NCI-H460 (cell line): Measurements from ENCODE around the gene CLDN20. TPM values are rescaled to one million over a fixed set of nuclear protein-coding genes. Genes with fewer than 3 reads are reported as not detected.
"Not testable (repeated sequence)": the region's sequence is repeated elsewhere in the genome, so short reads cannot be mapped to it uniquely, and the experiment has no call there.

Experiments used
- DNase-seq: peaks from one replicate; pipeline ENCODE4 v3.0.0-alpha.2; 2016; ENCODE audit warnings: low read depth; ENCODE audit errors: extremely low read depth
- total RNA-seq: library from RNA; depleted of rRNA; stranded (reverse); fragments of >200 nt; shearing (Covaris generic); gene quantifications from 2 replicates; pipeline ENCODE4 v1.2.3, GENCODE V29; 2014; rRNA removed

The CLDN20 gene
- total RNA-seq, 1 experiment from 2014 or later = not detected

- DNase-seq = no peak
Measured at GRCh38 chr6:155309150-155309549, 45.3 kb downstream of the CLDN20 start.

GRCh38 chr6:155310596-155310995 is 46.8 kb downstream of the CLDN20 start:
- no peak for DNase-seq

DNA sequence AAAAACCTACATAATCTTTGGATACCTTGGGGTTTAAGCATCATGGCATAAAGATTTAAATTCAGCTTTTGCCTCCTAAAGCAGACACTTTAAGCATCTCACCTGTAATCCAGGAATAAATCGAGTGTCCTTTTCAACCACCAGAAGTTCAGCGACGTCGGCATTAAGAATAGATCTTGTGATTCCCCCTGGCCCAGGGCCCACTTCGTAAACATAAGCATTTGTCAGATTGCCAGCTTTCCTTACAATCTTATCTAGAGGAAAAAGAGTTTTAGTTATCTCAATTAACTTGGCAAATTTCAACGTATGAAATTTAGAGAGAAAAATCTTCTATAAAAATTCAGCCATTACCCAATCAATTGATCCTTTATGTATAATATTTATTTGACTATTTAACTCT is 47.3 kb downstream of the CLDN20 start:
- no peak for DNase-seq

- DNase-seq = no peak
Measured at GRCh38 chr6:155311583-155311982, 47.8 kb downstream of the CLDN20 start.

DNA sequence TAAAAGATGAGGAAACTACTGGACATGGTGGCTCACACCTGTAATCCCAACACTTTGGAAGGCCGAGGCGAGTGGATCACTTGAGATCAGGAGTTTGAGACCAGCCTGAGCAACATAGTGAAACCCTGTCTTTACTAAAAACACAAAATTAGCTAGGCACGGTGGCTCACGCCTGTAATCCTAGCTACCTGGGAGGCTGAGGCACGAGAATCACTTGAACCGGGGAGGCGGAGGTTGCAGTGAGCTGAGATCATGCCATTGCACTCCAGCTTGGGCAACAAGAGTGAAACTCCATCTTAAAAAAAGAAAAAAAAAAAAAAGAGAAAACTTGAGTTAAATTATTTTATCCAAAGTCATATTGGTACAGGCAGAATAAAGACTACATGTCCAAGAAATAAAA is 49.1 kb downstream of the CLDN20 start:
- DNase-seq = not testable (repeated sequence)

GRCh38 chr6:155313602-155314091 is 49.8 kb downstream of the CLDN20 start:
- DNase-seq = no peak

DNA sequence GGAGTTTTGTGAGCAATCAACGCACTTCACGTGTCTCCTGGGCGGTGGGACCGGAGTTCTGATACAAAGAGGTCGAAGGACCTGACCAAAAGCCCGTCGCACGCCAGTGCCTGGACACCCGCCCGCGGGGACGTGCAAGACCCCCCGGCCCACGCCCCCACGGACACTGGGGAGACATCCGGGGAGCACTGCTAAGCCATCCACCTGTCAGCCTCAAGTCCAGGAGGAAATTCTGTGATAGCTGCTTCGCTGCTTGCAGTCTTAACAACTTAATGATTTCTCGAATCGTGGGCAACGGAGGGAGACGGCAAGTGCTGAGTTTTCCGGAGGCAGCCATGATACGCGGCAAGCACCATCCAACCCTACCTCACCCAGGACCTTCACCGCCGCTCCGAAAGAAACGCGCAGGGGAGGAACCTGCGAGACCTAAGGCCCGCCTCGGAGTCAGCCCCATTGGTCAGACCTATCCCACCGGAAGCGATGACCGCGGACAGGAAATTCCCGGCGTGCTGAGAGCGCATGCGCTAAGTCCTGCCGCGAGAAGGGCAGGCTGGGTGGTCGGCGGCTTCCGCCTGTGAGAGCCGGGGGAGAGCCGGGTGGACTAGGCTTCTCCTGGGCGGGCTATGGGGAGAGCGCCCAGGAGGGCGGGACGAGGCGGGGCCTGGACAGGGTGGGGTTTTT is 50.4 kb downstream of the CLDN20 start, which contains the start of gene TFB1M:
Gene TFB1M (minus strand): TSS at position 393 of the 681 bp plus-strand sequence. CDS start 56 bp downstream, at position 337.
- peak; percentile 95 for DNase-seq

GRCh38 chr6:155314773-155315515 is 51.1 kb downstream of the CLDN20 start:
- peak; percentile 68 for DNase-seq

DNA sequence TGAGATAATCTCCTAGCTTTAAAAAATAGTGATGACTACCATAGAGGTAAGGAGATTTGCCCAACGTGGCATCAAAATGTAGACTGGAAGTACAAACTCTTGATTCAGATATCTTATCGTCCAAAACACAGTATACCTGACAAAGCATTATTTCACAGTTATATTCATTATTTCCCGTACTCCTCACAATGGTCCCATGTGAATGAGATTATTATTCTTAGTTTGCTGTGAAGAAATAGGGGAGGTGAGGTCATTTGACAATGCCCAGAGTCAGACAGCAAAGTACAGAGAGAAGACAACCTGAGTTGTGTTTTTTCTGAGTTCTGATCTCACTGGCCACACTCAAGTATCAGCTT is 51.7 kb downstream of the CLDN20 start:
- no peak for DNase-seq

DNA sequence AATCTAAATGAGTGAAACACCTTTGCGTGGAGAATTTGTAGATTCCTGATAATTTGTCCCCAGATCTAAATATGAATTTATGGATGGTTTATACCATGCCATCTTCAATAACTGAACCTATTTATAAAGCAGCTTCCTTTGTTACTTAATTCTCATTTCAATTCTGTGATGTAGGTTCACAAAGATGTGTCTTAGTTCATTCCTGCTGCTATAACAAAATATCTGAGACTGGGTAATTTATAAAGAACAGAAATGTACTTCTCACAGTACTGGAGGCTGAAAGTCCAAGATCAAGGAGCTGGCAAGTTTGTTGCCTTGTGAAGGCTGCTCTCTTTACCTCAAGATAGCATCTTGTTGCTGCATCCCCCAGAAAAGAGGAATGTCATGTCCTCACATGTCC is 52.6 kb downstream of the CLDN20 start:
- no peak for DNase-seq

DNA sequence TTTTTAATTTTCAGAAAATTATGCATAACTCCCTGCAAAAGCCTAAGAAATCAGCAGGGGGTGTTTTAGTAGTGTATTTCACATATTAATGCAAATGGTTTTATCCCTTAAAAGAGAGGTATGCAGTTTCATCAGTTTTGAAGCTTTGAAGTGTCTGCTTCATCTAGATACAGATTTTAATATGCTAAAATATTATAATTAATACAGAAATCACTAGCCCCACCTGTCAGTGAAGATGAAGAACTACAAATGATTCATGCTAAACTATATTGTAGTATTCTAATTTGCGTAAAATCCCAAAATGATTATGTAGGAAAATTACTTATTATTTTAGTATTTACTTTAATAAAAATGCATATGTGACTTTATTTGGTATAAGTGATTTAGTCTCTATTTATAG is 53.4 kb downstream of the CLDN20 start:
- DNase-seq = no peak

DNA sequence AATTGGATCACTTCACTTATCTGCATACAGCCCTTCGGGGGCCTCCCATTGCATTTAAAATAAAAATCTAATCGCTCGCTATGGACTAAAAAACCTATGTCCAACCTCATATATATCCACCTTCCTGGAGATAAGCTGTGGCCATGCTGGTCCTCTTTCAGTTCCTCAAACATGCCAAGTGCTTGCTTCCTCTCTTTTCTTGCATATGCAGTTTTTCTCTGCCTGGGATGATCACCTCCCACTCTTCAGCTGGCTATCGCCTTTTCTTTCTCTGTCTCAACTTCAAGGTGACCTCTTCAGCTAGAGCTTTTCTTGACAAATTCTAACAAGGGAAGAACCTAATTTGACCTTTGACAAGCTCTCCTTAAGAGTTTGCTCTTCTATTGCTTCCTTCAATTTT is 56.1 kb downstream of the CLDN20 start:
- DNase-seq = no peak

GRCh38 chr6:155324172-155324571 is 60.4 kb downstream of the CLDN20 start:
- DNase-seq = no peak

GRCh38 chr6:155324993-155325392 is 61.2 kb downstream of the CLDN20 start:
- no peak for DNase-seq

GRCh38 chr6:155325700-155326516 is 62.1 kb downstream of the CLDN20 start:
- no peak for DNase-seq

Other genes with a start within 250 kb of the CLDN20 start
- gene TFB1M, start 50.5 kb downstream of the CLDN20 start, total RNA-seq = 19.0 and 26.1 TPM in 2 replicates
- not detected in 2 replicates for gene NOX3, start 191.8 kb downstream of the CLDN20 start, total RNA-seq